ENCODE data around the gene ELMO1.

The ELMO1 gene

GRCh38 chr7:37093257-37093656 lies 355.4 kb downstream of the ELMO1 start:
- no peak overlapping the region for H3K9ac ChIP-seq (ENCODE audit: low read length)
- no peaks in the 10 kb centered on the region for H3K27me3 ChIP-seq (ENCODE audit: control insufficient read depth in 1 of 2, insufficient read depth in 2 of 2, low read length in 2 of 2)
- no peaks in the 10 kb centered on the region for H3K4me1 ChIP-seq (ENCODE audit: insufficient read depth, low read length)
- no peak overlapping the region for H3K4me3 ChIP-seq (ENCODE audit: low read depth in 1 of 2, low read length in 2 of 2)
- no peaks in the 10 kb centered on the region for H3K9me3 ChIP-seq (ENCODE audit: low read length)
- no peak overlapping the region for H3K27ac ChIP-seq (ENCODE audit: low read depth, low read length)
- H3K36me3 ChIP-seq (ENCODE audit: insufficient read depth, low read length) = no peaks in the 10 kb centered on the region

DNA sequence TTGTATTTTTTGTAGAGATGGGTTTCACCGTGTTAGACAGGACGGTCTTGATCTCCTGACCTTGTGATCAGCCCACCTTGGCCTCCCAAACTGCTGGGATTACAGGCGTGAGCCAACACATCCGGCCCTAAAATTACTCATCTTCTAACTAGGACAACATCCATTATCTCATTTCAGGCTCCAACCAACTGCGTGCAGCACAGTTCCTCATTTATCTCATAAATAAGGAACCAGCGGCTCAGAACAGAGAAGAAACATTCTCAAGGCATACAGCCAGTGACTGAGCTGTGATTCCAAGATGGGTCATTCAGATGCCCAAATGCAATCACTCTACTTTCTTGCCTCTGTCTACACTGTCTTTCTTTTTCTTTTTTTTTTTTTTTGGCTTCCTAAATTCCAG lies 356.1 kb downstream of the ELMO1 start:
- Histone ChIP-seq H3K4me3 (ENCODE audit: low read depth in 1 of 2, low read length in 2 of 2) (no peak overlapping the region), H3K27me3 (ENCODE audit: control insufficient read depth in 1 of 2, insufficient read depth in 2 of 2, low read length in 2 of 2) (no peaks in the 10 kb centered on the region), H3K4me1 (ENCODE audit: insufficient read depth, low read length) (no peaks in the 10 kb centered on the region), H3K9me3 (ENCODE audit: low read length) (no peaks in the 10 kb centered on the region), H3K27ac (ENCODE audit: low read depth, low read length) (no peak overlapping the region), H3K9ac (ENCODE audit: low read length) (no peak overlapping the region), H3K36me3 (ENCODE audit: insufficient read depth, low read length) (no peaks in the 10 kb centered on the region)

GRCh38 chr7:37089972-37090371 lies 358.7 kb downstream of the ELMO1 start:
- no peak overlapping the region for H3K9ac ChIP-seq (ENCODE audit: low read length)

GRCh38 chr7:37085600-37085999 lies 363.1 kb downstream of the ELMO1 start:
- Histone ChIP-seq H3K9ac (ENCODE audit: low read length) (no peak overlapping the region), H3K4me1 (ENCODE audit: insufficient read depth, low read length) (no peaks in the 10 kb centered on the region), H3K4me3 (ENCODE audit: low read depth in 1 of 2, low read length in 2 of 2) (no peak overlapping the region), H3K36me3 (ENCODE audit: insufficient read depth, low read length) (no peaks in the 10 kb centered on the region), H3K27ac (ENCODE audit: low read depth, low read length) (no peak overlapping the region), H3K9me3 (ENCODE audit: low read length) (no peaks in the 10 kb centered on the region), H3K27me3 (ENCODE audit: control insufficient read depth in 1 of 2, insufficient read depth in 2 of 2, low read length in 2 of 2) (no peaks in the 10 kb centered on the region)

More at GRCh38 chr7:37089972-37090371, 358.7 kb downstream of the ELMO1 start:
- Histone ChIP-seq H3K36me3 (ENCODE audit: insufficient read depth, low read length) (no peaks in the 10 kb centered on the region), H3K4me1 (ENCODE audit: insufficient read depth, low read length) (no peaks in the 10 kb centered on the region), H3K27me3 (ENCODE audit: control insufficient read depth in 1 of 2, insufficient read depth in 2 of 2, low read length in 2 of 2) (no peaks in the 10 kb centered on the region), H3K9me3 (ENCODE audit: low read length) (no peaks in the 10 kb centered on the region), H3K27ac (ENCODE audit: low read depth, low read length) (no peak overlapping the region), H3K4me3 (ENCODE audit: low read depth in 1 of 2, low read length in 2 of 2) (no peak overlapping the region)

DNA sequence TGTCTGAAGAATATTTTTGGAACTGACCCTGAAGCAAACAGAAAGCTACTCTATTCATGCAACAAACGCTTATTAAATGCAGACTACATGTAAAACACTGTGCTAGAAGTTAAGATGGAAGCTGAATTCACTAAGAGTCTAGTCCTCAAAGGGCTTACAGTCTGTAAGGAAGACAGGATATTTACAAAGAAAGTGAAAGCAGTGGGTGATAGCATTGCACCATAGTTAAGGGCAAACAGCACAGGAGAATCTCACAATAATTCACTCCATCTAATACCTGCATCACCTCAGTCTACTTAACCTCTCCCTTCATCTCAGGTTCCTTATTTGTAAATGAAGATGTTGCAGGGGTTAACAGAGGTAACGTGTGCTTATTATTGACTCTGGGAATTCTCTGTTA lies 364.4 kb downstream of the ELMO1 start:
- Histone ChIP-seq H3K27ac (ENCODE audit: low read depth, low read length) (no peak overlapping the region), H3K27me3 (ENCODE audit: control insufficient read depth in 1 of 2, insufficient read depth in 2 of 2, low read length in 2 of 2) (no peaks in the 10 kb centered on the region), H3K4me3 (ENCODE audit: low read depth in 1 of 2, low read length in 2 of 2) (no peak overlapping the region), H3K9ac (ENCODE audit: low read length) (no peak overlapping the region), H3K9me3 (ENCODE audit: low read length) (no peaks in the 10 kb centered on the region), H3K4me1 (ENCODE audit: insufficient read depth, low read length) (no peaks in the 10 kb centered on the region), H3K36me3 (ENCODE audit: insufficient read depth, low read length) (no peaks in the 10 kb centered on the region)

DNA sequence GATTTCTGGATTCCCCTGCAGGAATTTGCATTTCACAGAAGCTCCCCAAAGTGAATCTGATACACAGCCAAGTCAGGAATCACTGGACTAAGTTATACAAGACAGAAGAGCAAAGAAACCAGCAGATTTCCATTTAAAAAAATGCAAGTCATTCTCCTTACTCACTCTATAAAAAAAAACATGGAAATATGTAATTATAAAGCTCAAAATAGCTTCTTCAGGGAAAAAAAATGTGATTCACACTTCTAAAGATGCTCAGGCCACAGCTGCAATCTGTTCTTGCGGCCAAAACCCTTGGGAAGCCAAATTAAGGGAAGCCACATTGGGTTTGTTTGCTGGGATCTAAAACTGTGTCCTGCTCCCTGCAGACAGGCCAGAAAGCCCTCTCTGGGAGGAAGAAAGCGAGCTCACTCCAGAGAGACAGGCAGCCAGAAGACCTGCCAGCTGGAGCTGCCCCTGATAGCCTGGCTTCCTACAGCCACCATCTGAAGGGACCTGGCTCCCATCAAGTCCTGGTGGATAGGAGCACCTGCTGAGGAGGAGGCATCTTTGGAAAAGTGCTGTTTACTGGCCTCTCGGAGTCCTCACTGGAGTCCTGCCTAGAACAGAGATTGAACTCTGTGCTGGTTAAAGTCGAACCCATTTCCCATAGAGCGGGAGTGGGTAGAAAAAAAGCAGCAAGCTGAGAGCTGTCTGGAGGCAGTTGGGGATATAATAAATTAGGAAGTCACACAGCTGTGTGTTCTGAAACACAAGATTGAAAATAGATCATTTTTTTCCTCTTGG lies 365.2 kb downstream of the ELMO1 start:
- Histone ChIP-seq H3K36me3 (ENCODE audit: insufficient read depth, low read length) (no peaks in the 10 kb centered on the region), H3K9ac (ENCODE audit: low read length) (no peak overlapping the region), H3K27me3 (ENCODE audit: control insufficient read depth in 1 of 2, insufficient read depth in 2 of 2, low read length in 2 of 2) (no peaks in the 10 kb centered on the region), H3K9me3 (ENCODE audit: low read length) (no peaks in the 10 kb centered on the region), H3K4me3 (ENCODE audit: low read depth in 1 of 2, low read length in 2 of 2) (no peak overlapping the region), H3K27ac (ENCODE audit: low read depth, low read length) (no peak overlapping the region), H3K4me1 (ENCODE audit: insufficient read depth, low read length) (no peaks in the 10 kb centered on the region)

DNA sequence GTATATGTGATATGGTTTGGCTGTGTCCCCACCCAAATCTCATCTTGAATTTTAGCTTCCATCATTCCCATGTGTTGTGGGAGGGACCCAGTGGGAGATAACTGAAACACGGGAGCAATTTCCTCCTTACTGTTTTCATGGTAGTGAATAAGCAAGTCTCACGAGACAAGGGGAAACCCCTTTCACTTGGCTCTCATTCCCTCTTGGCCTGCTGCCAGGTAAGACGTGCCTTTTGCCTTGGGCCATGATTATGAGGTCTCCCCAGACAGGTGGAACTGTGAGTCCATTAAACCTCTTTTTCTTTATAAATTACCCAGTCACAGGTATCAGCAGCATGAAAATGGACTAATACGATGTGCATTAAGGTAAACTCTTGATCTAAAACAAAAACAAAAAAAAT lies 367.2 kb downstream of the ELMO1 start:
- H3K4me3 ChIP-seq (ENCODE audit: low read depth in 1 of 2, low read length in 2 of 2) = no peak overlapping the region
- no peak overlapping the region for H3K9ac ChIP-seq (ENCODE audit: low read length)
- H3K27ac ChIP-seq (ENCODE audit: low read depth, low read length) = no peak overlapping the region
- H3K27me3 ChIP-seq (ENCODE audit: control insufficient read depth in 1 of 2, insufficient read depth in 2 of 2, low read length in 2 of 2) = no peaks in the 10 kb centered on the region
- no peaks in the 10 kb centered on the region for H3K9me3 ChIP-seq (ENCODE audit: low read length)
- H3K36me3 ChIP-seq (ENCODE audit: insufficient read depth, low read length) = no peaks in the 10 kb centered on the region
- no peaks in the 10 kb centered on the region for H3K4me1 ChIP-seq (ENCODE audit: insufficient read depth, low read length)

DNA sequence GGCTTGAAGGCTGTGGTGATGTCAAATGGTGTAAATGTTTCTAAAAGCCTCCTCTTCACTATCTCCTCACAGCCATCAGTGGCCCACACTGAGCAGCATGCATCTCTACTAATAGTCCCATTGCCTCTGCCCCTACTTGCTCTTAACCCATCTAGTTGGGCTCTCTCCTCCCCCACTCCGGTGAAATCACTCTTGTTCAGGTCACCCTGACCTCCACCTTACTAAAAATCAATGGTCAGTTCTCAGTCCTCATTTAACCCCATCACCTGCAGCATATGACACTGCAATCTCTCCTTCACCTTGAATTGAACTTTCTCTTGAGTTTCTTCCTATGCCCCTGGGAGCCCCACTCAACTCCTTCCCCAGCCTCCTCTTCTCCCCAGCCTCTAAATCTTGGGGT lies 369.2 kb downstream of the ELMO1 start:
- H3K36me3 ChIP-seq (ENCODE audit: insufficient read depth, low read length) = no peaks in the 10 kb centered on the region
- H3K27me3 ChIP-seq (ENCODE audit: control insufficient read depth in 1 of 2, insufficient read depth in 2 of 2, low read length in 2 of 2) = no peaks in the 10 kb centered on the region
- no peak overlapping the region for H3K9ac ChIP-seq (ENCODE audit: low read length)
- H3K4me3 ChIP-seq (ENCODE audit: low read depth in 1 of 2, low read length in 2 of 2) = no peak overlapping the region
- no peaks in the 10 kb centered on the region for H3K4me1 ChIP-seq (ENCODE audit: insufficient read depth, low read length)
- H3K27ac ChIP-seq (ENCODE audit: low read depth, low read length) = no peak overlapping the region
- no peaks in the 10 kb centered on the region for H3K9me3 ChIP-seq (ENCODE audit: low read length)

- Histone ChIP-seq H3K36me3 (ENCODE audit: insufficient read depth, low read length) (no peaks in the 10 kb centered on the region), H3K27ac (ENCODE audit: low read depth, low read length) (no peak overlapping the region), H3K9me3 (ENCODE audit: low read length) (no peaks in the 10 kb centered on the region), H3K9ac (ENCODE audit: low read length) (no peak overlapping the region), H3K4me3 (ENCODE audit: low read depth in 1 of 2, low read length in 2 of 2) (no peak overlapping the region), H3K4me1 (ENCODE audit: insufficient read depth, low read length) (no peaks in the 10 kb centered on the region), H3K27me3 (ENCODE audit: control insufficient read depth in 1 of 2, insufficient read depth in 2 of 2, low read length in 2 of 2) (no peaks in the 10 kb centered on the region)
These were observed 372.0 kb downstream of the ELMO1 start for GRCh38 chr7:37076668-37077067.

DNA sequence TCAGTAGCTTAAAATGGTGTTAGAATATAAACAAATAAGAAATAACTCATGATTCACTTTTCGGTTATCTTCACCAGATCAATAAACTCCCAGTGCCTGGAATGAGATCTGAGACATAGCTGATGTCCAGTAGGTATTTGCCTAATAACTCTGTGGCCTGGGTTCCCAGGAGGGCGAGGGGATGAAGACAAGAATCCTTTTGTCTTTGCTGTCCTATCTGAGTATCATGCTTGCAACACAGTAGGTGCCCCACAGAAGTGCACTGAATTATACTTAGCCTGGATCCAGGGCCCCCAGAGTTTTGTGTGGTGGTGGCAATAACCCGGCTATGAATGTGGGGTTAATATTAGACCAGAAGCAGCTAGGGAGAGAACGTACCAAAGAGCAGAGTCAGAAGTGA lies 374.3 kb downstream of the ELMO1 start:
- no peak overlapping the region for H3K4me3 ChIP-seq (ENCODE audit: low read depth in 1 of 2, low read length in 2 of 2)
- H3K36me3 ChIP-seq (ENCODE audit: insufficient read depth, low read length) = no peaks in the 10 kb centered on the region
- no peak overlapping the region for H3K27ac ChIP-seq (ENCODE audit: low read depth, low read length)
- H3K4me1 ChIP-seq (ENCODE audit: insufficient read depth, low read length) = no peaks in the 10 kb centered on the region
- H3K27me3 ChIP-seq (ENCODE audit: control insufficient read depth in 1 of 2, insufficient read depth in 2 of 2, low read length in 2 of 2) = no peaks in the 10 kb centered on the region
- H3K9ac ChIP-seq (ENCODE audit: low read length) = no peak overlapping the region
- H3K9me3 ChIP-seq (ENCODE audit: low read length) = no peaks in the 10 kb centered on the region

DNA sequence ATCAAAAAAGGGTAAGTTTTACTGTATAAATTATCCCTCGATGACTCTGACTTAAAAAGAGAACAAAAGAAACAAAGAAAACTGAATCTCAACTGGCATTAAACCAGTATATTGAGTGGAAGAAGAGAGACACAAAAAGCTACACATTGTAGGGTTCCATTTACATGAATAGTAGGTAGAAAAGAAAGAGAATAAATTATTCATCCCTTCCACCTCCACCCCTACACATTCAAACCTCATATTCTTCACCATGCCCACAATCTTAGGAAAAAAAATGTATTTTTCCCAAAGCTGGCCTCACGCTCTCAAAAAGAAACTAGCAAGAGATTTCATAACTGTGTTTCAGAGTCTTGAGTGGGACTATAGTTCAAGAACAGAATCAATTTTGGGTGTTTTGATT lies 377.5 kb downstream of the ELMO1 start:
- no peak overlapping the region for H3K27ac ChIP-seq (ENCODE audit: low read depth, low read length)
- H3K4me3 ChIP-seq (ENCODE audit: low read depth in 1 of 2, low read length in 2 of 2) = no peak overlapping the region

DNA sequence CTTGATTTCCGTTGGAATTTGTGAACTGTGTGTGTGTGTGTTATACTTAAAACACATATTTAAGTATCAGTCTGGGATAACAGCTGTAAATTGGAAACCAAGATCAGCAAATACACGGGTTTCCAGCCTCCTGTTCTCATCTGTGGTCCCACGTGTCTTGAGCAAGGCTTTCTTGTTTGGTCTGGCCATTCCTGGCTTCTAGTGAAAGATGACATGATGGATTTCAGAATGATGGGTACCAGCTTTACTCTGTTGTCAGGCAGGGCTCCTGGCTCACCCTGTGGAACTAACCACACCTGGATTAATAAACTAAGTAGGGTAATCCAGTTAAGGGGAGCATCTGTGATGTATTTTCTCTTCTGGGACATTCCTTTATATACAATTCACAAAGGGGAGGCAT lies 378.2 kb downstream of the ELMO1 start:
- Histone ChIP-seq H3K9ac (ENCODE audit: low read length) (no peak overlapping the region), H3K4me1 (ENCODE audit: insufficient read depth, low read length) (no peaks in the 10 kb centered on the region), H3K4me3 (ENCODE audit: low read depth in 1 of 2, low read length in 2 of 2) (no peak overlapping the region), H3K27ac (ENCODE audit: low read depth, low read length) (no peak overlapping the region), H3K9me3 (ENCODE audit: low read length) (no peaks in the 10 kb centered on the region), H3K36me3 (ENCODE audit: insufficient read depth, low read length) (no peaks in the 10 kb centered on the region), H3K27me3 (ENCODE audit: control insufficient read depth in 1 of 2, insufficient read depth in 2 of 2, low read length in 2 of 2) (no peaks in the 10 kb centered on the region)

More for the DNA sequence above, 377.5 kb downstream of the ELMO1 start:
- no peaks in the 10 kb centered on the region for H3K36me3 ChIP-seq (ENCODE audit: insufficient read depth, low read length)
- H3K4me1 ChIP-seq (ENCODE audit: insufficient read depth, low read length) = no peaks in the 10 kb centered on the region
- H3K9me3 ChIP-seq (ENCODE audit: low read length) = no peaks in the 10 kb centered on the region
- H3K27me3 ChIP-seq (ENCODE audit: control insufficient read depth in 1 of 2, insufficient read depth in 2 of 2, low read length in 2 of 2) = no peaks in the 10 kb centered on the region
- H3K9ac ChIP-seq (ENCODE audit: low read length) = no peak overlapping the region

Measured in muscle layer of colon (tissue), 2 donors.